Activated CD4-positive, alpha-beta T cell treated with anti-CD3 and anti-CD28 coated beads, Interleukin-2, amount 50 U/mL, for 4 hours (primary cell): ENCODE data around the gene LRP5.

Experiments used
- DNase-seq, 2 experiments: peaks; one replicate each; pipeline ENCODE4 v3.0.0-alpha.2; 2020

The LRP5 gene

GRCh38 chr11:68373189-68373814 lies 60.9 kb downstream of the LRP5 start:
- no peak for DNase-seq

GRCh38 chr11:68373815-68374501 lies 61.6 kb downstream of the LRP5 start:
- DNase-seq, result no peak

- DNase-seq, result no peak
Measured at GRCh38 chr11:68374531-68374930, 62.1 kb downstream of the LRP5 start.

GRCh38 chr11:68375337-68375736 lies 62.9 kb downstream of the LRP5 start:
- DNase-seq, result no peak

- no peak for DNase-seq
Measured at GRCh38 chr11:68375766-68376165, 63.4 kb downstream of the LRP5 start.

- DNase-seq, result no peak
Measured at GRCh38 chr11:68377389-68377795, 65.0 kb downstream of the LRP5 start.

GRCh38 chr11:68379206-68379605 lies 66.8 kb downstream of the LRP5 start:
- DNase-seq, result no peak

- no peak for DNase-seq
Measured at GRCh38 chr11:68380786-68381622, 68.6 kb downstream of the LRP5 start.

GRCh38 chr11:68381716-68382115 lies 69.3 kb downstream of the LRP5 start:
- no peak for DNase-seq

GRCh38 chr11:68382358-68382998 lies 70.1 kb downstream of the LRP5 start:
- no peak for DNase-seq

GRCh38 chr11:68383976-68384501 lies 71.6 kb downstream of the LRP5 start:
- peak; percentile 56 to 63 for DNase-seq

- DNase-seq, result no peak
Measured at GRCh38 chr11:68384530-68385081, 72.2 kb downstream of the LRP5 start.

- DNase-seq, result no peak
Measured at GRCh38 chr11:68385128-68385527, 72.7 kb downstream of the LRP5 start.

- DNase-seq, result no peak
Measured at GRCh38 chr11:68386331-68386978, 74.1 kb downstream of the LRP5 start.

- DNase-seq, result no peak
Measured at GRCh38 chr11:68387840-68388239, 75.4 kb downstream of the LRP5 start.

GRCh38 chr11:68388595-68389198 lies 76.3 kb downstream of the LRP5 start:
- no peak for DNase-seq

GRCh38 chr11:68390315-68390714 lies 77.9 kb downstream of the LRP5 start:
- DNase-seq, result no peak

- DNase-seq, result no peak
Measured at GRCh38 chr11:68392822-68393221, 80.4 kb downstream of the LRP5 start.

GRCh38 chr11:68396516-68396915 lies 84.1 kb downstream of the LRP5 start:
- no peak for DNase-seq

GRCh38 chr11:68397256-68397655 lies 84.9 kb downstream of the LRP5 start:
- DNase-seq, result no peak

GRCh38 chr11:68398995-68399851 lies 86.8 kb downstream of the LRP5 start:
- no peak for DNase-seq
